Measurements from ENCODE around the gene LIX1L. TPM values are rescaled to one million over a fixed set of nuclear protein-coding genes. Genes with fewer than 3 reads are reported as not detected.
"Not testable (repeated sequence)": the region's sequence is repeated elsewhere in the genome, so short reads cannot be mapped to it uniquely, and the experiment has no call there.

Gene LIX1L
- total and polyA plus RNA-seq, 2 of the 4 experiments (the other 2 are of a cell fraction), result 14.7 to 28.8 TPM

DNA sequence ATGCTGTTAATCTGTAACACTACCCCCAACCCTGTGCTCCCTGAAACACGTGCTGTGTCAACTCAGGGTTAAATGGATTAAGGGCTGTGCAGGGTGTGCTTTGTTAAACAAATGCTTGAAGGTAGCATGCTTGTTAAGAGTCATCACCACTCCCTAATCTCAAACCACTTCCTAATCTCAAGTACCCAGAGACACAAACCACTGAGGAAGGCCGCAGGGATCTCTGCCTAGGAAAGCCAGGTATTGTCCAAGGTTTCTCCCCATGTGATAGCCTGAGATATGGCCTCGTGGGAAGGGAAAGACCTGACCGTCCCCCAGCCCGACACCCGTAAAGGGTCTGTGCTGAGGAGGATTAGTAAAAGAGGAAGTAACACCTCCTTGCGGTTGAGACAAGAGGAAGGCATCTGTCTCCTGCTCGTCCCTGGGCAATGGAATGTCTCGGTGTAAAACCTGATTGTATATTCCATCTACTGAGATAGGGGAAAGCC lies 25.3 kb downstream of the LIX1L start:
- Histone ChIP-seq H3K36me3 (ENCODE audit: control insufficient read depth, insufficient read depth, low read length) (peaks cover 17% of the 10 kb centered on the region), H3K79me1 (ENCODE audit: low read depth in 1 of 2, low read length in 2 of 2) (peaks cover 11 to 12% of the 10 kb centered on the region in 2 experiments; a peak in 3 of 4 replicates)
- H3K4me1 ChIP-seq (ENCODE audit: control insufficient read depth, insufficient read depth, low read length); H3K18ac ChIP-seq (ENCODE audit: low read depth, low read length); H2BK15ac ChIP-seq (ENCODE audit: low read depth, low read length); H3K56ac ChIP-seq (ENCODE audit: extremely low read depth, insufficient read depth, low read length); H4K20me1 ChIP-seq (ENCODE audit: insufficient read depth, low read length); H3K27me3 ChIP-seq (ENCODE audit: control insufficient read depth, insufficient read depth, low read length); BruUV-seq (replicated peaks); H2AFZ ChIP-seq (replicated peaks; ENCODE audit: low read length, poor library complexity); H2AK5ac ChIP-seq (ENCODE audit: low read depth, low read length); ATAC-seq (ENCODE audit: low read depth); CTCF ChIA-PET; H3K4ac ChIP-seq (ENCODE audit: low read depth, low read length); POLR2A ChIA-PET (ENCODE audit: unreplicated experiment); H3K23ac ChIP-seq (ENCODE audit: low read depth, low read length); H2BK5ac ChIP-seq (ENCODE audit: low read depth, low read length, poor library complexity, severe bottlenecking); H2AK9ac ChIP-seq (replicated peaks; ENCODE audit: low read depth, low read length, poor library complexity); H3K4me3 ChIP-seq (ENCODE audit: insufficient read depth, low read depth, low read length); intact Hi-C loops (cut with micrococcal nuclease); H3K9me3 ChIP-seq (ENCODE audit: control insufficient read depth, insufficient read depth, low read length); H2BK20ac ChIP-seq (ENCODE audit: low read depth, low read length); in situ Hi-C loops (cut with MboI; ENCODE audit: low sequenced_read_pairs); DNase-seq; dilution Hi-C loops (cut with HindIII; ENCODE audit: low sequenced_read_pairs, unreplicated experiment); H4K91ac ChIP-seq (ENCODE audit: insufficient read depth, low read depth, low read length); H3K14ac ChIP-seq (replicated peaks; ENCODE audit: low read depth, low read length); H3K4me2 ChIP-seq (ENCODE audit: low read depth, low read length); H3K27ac ChIP-seq (ENCODE audit: insufficient read depth, low read length); H3K9ac ChIP-seq (ENCODE audit: low read depth, low read length); H2BK120ac ChIP-seq (ENCODE audit: low read depth, low read length); H3K9me1 ChIP-seq (ENCODE audit: insufficient read depth, low read length); H4K5ac ChIP-seq (ENCODE audit: low read depth, low read length); H4K8ac ChIP-seq (ENCODE audit: low read depth in 2 of 2, low read length in 2 of 2): not testable (repeated sequence)
- 65% methylated on average over 4 of the region's 9 CpGs; no CpG with 5 or more reads in 1 of the 2 experiments for WGBS, 2 experiments (ENCODE audit: extremely low coverage in 2 of 2, insufficient read length in 1 of 2)

Measured in IMR-90 (cell line).